Esophagus (tissue), 2 donors: ENCODE results near the gene INTS11. TPM values are rescaled to one million over a fixed set of nuclear protein-coding genes. Genes with fewer than 3 reads are reported as not detected.

ENCODE experiments used
- H3K27ac ChIP-seq, 2 donors: one replicate each; pipeline ENCODE4 v1.5.1; 2013; ENCODE audit warnings: low read depth in 2 of 2, mild to moderate bottlenecking in 2 of 2, inconsistent platforms in 1 of 2, low read length in 1 of 2, moderate library complexity in 1 of 2
- H3K27me3 ChIP-seq, 2 donors: one replicate each; pipeline ENCODE4 v1.6.1; 2013; ENCODE audit warnings: low read length in 2 of 2, control low read depth in 1 of 2, mild to moderate bottlenecking in 1 of 2; ENCODE audit not compliant: insufficient read depth in 2 of 2, control insufficient read depth in 1 of 2
- H3K36me3 ChIP-seq, 2 donors: one replicate each; pipeline ENCODE4 v1.6.1; 2013; ENCODE audit warnings: low read length in 1 of 2; ENCODE audit not compliant: control insufficient read depth in 2 of 2, insufficient read depth in 2 of 2
- H3K4me1 ChIP-seq, 2 donors: one replicate each; pipeline ENCODE4 v1.6.1; 2013; ENCODE audit warnings: low read length in 1 of 2; ENCODE audit not compliant: control insufficient read depth in 2 of 2, insufficient read depth in 2 of 2
- H3K4me3 ChIP-seq, 2 donors: one replicate each; pipeline ENCODE4 v1.5.1; 2013; ENCODE audit warnings: low read length in 2 of 2, mild to moderate bottlenecking in 2 of 2, low read depth in 1 of 2, moderate library complexity in 1 of 2
- H3K9me3 ChIP-seq, 2 donors: one replicate each; pipeline ENCODE4 v1.6.1; 2013; ENCODE audit warnings: mild to moderate bottlenecking in 2 of 2, low read depth in 1 of 2, low read length in 1 of 2, moderate library complexity in 1 of 2; ENCODE audit not compliant: control insufficient read depth in 2 of 2, insufficient read depth in 1 of 2
- WGBS, 2 donors: extraction: QIAGEN DNeasy Blood & Tissue Kit; methylation state at CpG; one replicate each; pipeline ENCODE4 v1.1.7; 2013; 5-methylcytosine and 5-hydroxymethylcytosine counted together
- polyA plus RNA-seq, 2 donors: library from polyadenylated mRNA; stranded (reverse); fragments of 200-250 nt; gene quantifications; one replicate each; pipeline ENCODE4 v1.2.3, GENCODE V29; 2013
- donor health status: healthy with polysubstance abuse.
- donor health status: Bipolar disorder and iron deficiency.

Gene INTS11
- polyA plus RNA-seq, 2 donors: 74.1 to 127 TPM

DNA sequence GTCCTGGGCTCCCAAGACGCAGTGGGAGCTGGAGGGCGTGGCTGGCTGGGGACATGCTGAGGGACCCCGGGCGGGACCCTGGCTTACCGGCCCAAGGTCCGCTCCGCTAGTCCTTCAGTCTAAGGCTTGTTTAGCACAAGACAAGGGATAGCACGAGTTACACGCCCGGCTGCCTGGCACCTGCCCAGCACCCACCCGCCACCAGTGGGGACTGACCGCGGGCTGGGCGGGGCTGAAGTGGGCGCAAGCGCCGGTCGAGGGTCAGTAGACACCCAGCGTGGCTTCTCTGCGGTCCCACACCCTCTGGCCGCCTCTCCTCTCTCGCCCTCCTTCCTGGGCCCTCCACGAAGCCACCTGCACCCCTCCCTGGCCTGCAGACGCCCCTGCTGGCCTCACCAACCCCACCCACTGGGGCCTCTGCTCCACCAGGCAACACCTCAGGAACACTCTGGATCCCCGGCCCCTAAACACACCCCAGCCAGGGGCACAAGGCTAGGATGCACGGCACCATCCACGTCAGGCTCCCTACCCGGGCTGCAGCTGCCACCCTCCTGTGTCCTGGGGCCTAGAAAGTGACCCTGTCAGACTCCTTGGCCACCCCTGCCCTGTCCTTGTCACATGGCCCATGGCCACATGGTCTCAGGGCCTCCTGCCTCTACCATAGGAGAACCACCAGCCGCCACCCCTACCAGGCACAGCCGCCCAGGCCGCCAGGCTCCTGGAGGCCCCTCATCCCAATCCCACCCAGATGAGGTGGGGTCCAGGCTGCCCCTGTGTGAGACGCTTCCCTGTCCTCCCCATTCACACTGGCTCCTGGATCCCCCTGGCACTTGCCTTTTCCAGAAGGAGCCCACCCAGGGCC, 12.7 kb upstream of the INTS11 start:
- no peak overlapping the region for H3K27ac ChIP-seq
- no peaks in the 10 kb centered on the region for H3K27me3 ChIP-seq
- H3K9me3 ChIP-seq: no peaks in the 10 kb centered on the region
- 91 to 95% methylated on average over 27 to 32 of the region's 32 CpGs for WGBS, 2 donors
- H3K36me3 ChIP-seq: peaks cover 0 to 77% of the 10 kb centered on the region in 2 donors
- H3K4me1 ChIP-seq: peaks cover 0 to 37% of the 10 kb centered on the region in 2 donors
- no peak overlapping the region for H3K4me3 ChIP-seq

DNA sequence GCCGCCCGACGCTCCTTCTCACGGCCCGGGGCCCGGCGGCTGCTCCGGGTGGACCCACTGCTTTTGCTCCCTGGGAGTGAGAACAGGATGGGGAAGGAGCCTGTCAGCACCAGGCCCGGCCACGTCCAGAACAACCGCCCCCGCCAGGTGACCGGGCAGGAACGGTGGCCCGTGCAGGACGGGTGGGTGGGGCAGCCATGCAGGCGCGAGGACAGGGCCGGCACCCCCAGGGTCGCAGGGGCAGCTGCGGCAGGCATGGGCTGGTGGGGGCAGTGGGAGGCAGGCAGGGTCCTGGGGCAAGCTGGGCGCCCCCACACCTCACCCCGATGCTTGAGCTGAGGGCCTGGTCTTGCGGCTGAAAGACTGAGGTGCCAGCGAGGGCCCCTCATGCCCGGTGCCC, 12.0 kb upstream of the INTS11 start:
- Histone ChIP-seq H3K9me3 (no peaks in the 10 kb centered on the region), H3K4me1 (peaks cover 0 to 43% of the 10 kb centered on the region in 2 donors), H3K27ac (no peak overlapping the region), H3K36me3 (peaks cover 0 to 70% of the 10 kb centered on the region in 2 donors), H3K4me3 (no peak overlapping the region), H3K27me3 (no peaks in the 10 kb centered on the region)
- WGBS, 2 donors: 92% methylated on average over 25 to 26 of the region's 26 CpGs

- Histone ChIP-seq H3K27me3 (no peaks in the 10 kb centered on the region), H3K4me1 (peaks cover 0 to 49% of the 10 kb centered on the region in 2 donors), H3K36me3 (peaks cover 0 to 64% of the 10 kb centered on the region in 2 donors), H3K27ac (no peak overlapping the region), H3K9me3 (no peaks in the 10 kb centered on the region), H3K4me3 (no peak overlapping the region)
- WGBS, 2 donors: 85 to 87% methylated on average over 21 of the region's 21 CpGs
These were observed 11.4 kb upstream of the INTS11 start for GRCh38 chr1:1335792-1336248.

DNA sequence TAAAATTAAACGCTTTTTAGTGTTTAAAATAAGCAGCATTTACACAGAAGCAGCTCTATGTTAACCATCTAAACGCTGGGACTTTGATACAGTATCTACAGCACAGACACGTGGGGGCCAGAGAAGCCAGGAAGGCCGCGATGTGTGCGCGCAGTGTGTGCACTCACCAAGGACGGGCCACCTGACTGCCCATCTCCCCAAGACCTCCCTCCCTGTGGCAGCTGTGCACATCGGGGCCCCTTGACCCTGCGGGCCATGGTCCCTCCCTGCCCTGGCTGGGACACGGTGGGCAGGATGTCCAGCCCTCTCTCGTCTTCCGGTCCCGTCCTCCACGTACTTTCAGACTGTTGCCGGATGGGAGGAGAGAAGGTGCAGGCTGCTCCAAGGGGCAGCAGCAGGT, 10.8 kb upstream of the INTS11 start:
- Histone ChIP-seq H3K27me3 (no peaks in the 10 kb centered on the region), H3K4me3 (no peak overlapping the region), H3K27ac (no peak overlapping the region), H3K9me3 (no peaks in the 10 kb centered on the region), H3K4me1 (peaks cover 0 to 51% of the 10 kb centered on the region in 2 donors), H3K36me3 (peaks cover 0 to 59% of the 10 kb centered on the region in 2 donors)
- WGBS, 2 donors: 76 to 80% methylated on average over 16 of the region's 16 CpGs

DNA sequence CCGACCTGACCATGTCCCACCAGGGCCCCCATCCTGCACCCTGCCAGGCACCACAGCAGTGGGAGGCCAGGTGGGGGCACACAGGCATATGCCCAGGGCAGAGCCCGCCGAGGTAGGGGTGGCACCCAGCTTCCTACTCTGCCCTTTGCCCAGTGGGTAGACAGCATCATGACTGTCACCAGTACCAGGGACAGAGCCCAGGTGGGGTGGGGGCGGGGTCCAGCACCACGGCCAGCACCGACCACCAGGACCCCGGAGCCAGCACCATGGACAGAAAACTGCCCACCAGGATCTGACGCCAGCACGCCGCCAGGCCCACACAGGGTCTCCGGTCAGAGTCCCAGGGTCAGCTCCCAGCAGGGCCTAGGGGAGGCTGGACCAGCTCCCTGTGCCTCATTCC, 10.4 kb upstream of the INTS11 start:
- Histone ChIP-seq H3K4me1 (peaks cover 0 to 55% of the 10 kb centered on the region in 2 donors), H3K36me3 (peaks cover 0 to 54% of the 10 kb centered on the region in 2 donors), H3K9me3 (no peaks in the 10 kb centered on the region), H3K27me3 (no peaks in the 10 kb centered on the region), H3K4me3 (no peak overlapping the region), H3K27ac (no peak overlapping the region)
- WGBS, 2 donors: 75 to 76% methylated on average over 11 of the region's 11 CpGs

DNA sequence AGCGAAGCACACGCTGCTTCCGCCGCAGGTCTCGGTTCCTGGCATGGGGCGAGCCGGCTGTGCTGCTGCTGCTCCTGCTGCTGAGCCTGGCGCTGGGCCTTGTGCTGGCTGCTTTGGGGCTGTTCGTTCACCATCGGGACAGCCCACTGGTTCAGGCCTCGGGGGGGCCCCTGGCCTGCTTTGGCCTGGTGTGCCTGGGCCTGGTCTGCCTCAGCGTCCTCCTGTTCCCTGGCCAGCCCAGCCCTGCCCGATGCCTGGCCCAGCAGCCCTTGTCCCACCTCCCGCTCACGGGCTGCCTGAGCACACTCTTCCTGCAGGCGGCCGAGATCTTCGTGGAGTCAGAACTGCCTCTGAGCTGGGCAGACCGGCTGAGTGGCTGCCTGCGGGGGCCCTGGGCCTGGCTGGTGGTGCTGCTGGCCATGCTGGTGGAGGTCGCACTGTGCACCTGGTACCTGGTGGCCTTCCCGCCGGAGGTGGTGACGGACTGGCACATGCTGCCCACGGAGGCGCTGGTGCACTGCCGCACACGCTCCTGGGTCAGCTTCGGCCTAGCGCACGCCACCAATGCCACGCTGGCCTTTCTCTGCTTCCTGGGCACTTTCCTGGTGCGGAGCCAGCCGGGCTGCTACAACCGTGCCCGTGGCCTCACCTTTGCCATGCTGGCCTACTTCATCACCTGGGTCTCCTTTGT, 9.2 kb upstream of the INTS11 start:
- Histone ChIP-seq H3K27me3 (no peaks in the 10 kb centered on the region), H3K4me3 (peak overlapping the region in 1 of 2 donors; percentile 23), H3K9me3 (peaks cover 0 to 5% of the 10 kb centered on the region in 2 donors), H3K27ac (peak overlapping the region in 1 of 2 donors; percentile 57), H3K36me3 (peaks cover 0 to 50% of the 10 kb centered on the region in 2 donors), H3K4me1 (peaks cover 0 to 62% of the 10 kb centered on the region in 2 donors)
- 70 to 74% methylated on average over 33 to 36 of the region's 36 CpGs for WGBS, 2 donors

GRCh38 chr1:1332774-1333480, 8.5 kb upstream of the INTS11 start:
- peaks cover 0 to 5% of the 10 kb centered on the region in 2 donors for H3K9me3 ChIP-seq
- H3K27me3 ChIP-seq: no peaks in the 10 kb centered on the region
- peaks cover 0 to 50% of the 10 kb centered on the region in 2 donors for H3K36me3 ChIP-seq
- WGBS, 2 donors: 49 to 60% methylated on average over 48 of the region's 48 CpGs
- peak overlapping the region in 1 of 2 donors; percentile 23 for H3K4me3 ChIP-seq
- peaks cover 0 to 59% of the 10 kb centered on the region in 2 donors for H3K4me1 ChIP-seq
- peak overlapping the region; percentile 24 to 57 for H3K27ac ChIP-seq

DNA sequence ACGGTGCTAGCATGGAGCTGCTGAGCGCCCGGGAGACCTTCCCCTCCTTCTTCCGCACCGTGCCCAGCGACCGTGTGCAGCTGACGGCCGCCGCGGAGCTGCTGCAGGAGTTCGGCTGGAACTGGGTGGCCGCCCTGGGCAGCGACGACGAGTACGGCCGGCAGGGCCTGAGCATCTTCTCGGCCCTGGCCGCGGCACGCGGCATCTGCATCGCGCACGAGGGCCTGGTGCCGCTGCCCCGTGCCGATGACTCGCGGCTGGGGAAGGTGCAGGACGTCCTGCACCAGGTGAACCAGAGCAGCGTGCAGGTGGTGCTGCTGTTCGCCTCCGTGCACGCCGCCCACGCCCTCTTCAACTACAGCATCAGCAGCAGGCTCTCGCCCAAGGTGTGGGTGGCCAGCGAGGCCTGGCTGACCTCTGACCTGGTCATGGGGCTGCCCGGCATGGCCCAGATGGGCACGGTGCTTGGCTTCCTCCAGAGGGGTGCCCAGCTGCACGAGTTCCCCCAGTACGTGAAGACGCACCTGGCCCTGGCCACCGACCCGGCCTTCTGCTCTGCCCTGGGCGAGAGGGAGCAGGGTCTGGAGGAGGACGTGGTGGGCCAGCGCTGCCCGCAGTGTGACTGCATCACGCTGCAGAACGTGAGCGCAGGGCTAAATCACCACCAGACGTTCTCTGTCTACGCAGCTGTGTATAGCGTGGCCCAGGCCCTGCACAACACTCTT, 7.7 kb upstream of the INTS11 start:
- H3K27me3 ChIP-seq: no peaks in the 10 kb centered on the region
- H3K4me1 ChIP-seq: peaks cover 0 to 57% of the 10 kb centered on the region in 2 donors
- H3K9me3 ChIP-seq: peaks cover 0 to 5% of the 10 kb centered on the region in 2 donors
- WGBS, 2 donors: 62 to 63% methylated on average over 57 of the region's 57 CpGs
- peak overlapping the region in 1 of 2 donors; percentile 9 for H3K4me3 ChIP-seq
- H3K36me3 ChIP-seq: peaks cover under 1 to 52% of the 10 kb centered on the region in 2 donors
- no peak overlapping the region for H3K27ac ChIP-seq
